GM12891 (cell line): Measurements from ENCODE around the gene EDC3.

ENCODE experiments used
- POLR2A ChIP-seq: IDR thresholded peaks from 2 replicates; pipeline ENCODE4 v1.6.1; 2011; ENCODE audit warnings: low read depth, low read length, control low read depth
- POLR2AphosphoS5 ChIP-seq: IDR thresholded peaks from 2 replicates; pipeline ENCODE4 v1.6.1; 2011; ENCODE audit warnings: low read depth, low read length, control low read depth
- POU2F2 ChIP-seq: IDR thresholded peaks from 2 replicates; pipeline ENCODE4 v1.6.1; 2011; ENCODE audit warnings: low read depth, mild to moderate bottlenecking, control low read depth, low read length, moderate library complexity
- TAF1 ChIP-seq: IDR thresholded peaks from 2 replicates; pipeline ENCODE4 v1.6.1; 2011; ENCODE audit warnings: low read depth, low read length, control low read depth

DNA sequence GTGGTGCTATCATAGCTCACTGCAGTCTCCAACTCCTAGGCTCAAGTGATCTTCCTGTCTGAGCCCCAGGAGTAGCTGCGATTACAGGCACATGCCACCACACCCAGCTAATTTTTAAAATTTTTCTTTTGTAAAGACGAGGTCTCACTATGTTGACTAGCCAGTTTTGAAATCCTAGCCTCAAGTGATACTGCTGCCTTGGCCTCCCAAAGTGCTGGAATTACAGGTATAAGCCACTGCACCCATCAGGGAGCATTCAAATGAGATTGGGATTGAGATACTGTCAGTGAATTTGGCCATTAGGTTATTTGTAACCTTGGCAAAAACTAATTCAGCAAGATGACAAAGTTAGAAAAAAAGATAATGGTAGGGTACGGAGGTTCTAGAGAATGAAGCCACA is 21.7 kb downstream of the EDC3 start:
- TF ChIP-seq POLR2AphosphoS5 (no peak), POLR2A (no peak), TAF1 (no peak), POU2F2 (no peak)
